Prostate gland (tissue), 2 donors: ENCODE results near the gene NAALAD2.

Experiments used
- POLR2A ChIP-seq: fragments of 450-650 bp; IDR thresholded peaks from one replicate; pipeline ENCODE4 v1.6.1; 2016; ENCODE audit warnings: antibody characterized with exemption, mild to moderate bottlenecking
- POLR2AphosphoS5 ChIP-seq: sonication (generic); formaldehyde crosslinking; IDR thresholded peaks from one replicate; pipeline ENCODE4 v1.6.1; 2017; ENCODE audit warnings: antibody characterized with exemption
- TF ChIP-seq, protein P1 (sequence below), 4 experiments: fragments of 200-600 bp in 2 of 4; fragments of 450-650 bp in 2 of 4; sonication (generic) in 2 of 4; IDR thresholded peaks; 1 replicate in 3 of 4; 2 replicates in 1 of 4; pipeline ENCODE4 v1.5.1; 2016 to 2019; ENCODE audit warnings: antibody characterized with exemption in 4 of 4, mild to moderate bottlenecking in 2 of 4, moderate library complexity in 2 of 4

DNA sequence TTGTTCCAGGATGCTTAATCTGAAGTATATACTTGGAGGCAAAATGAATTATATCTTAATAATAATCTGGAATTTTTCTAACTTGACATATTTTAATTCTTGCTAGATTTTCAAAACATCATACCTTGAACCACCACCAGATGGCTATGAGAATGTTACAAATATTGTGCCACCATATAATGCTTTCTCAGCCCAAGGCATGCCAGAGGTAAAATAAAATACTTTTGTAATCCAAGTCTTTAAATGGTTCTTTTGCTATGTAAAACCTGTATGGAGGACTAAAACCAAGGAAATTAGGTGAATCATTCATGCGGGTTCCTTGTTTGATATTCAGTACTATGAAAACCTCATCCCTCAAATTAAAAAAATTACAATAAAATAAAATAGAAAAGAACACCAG, 14.4 kb downstream of the NAALAD2 start:
- TF ChIP-seq POLR2A = no peak
- TF ChIP-seq, protein P1, sequence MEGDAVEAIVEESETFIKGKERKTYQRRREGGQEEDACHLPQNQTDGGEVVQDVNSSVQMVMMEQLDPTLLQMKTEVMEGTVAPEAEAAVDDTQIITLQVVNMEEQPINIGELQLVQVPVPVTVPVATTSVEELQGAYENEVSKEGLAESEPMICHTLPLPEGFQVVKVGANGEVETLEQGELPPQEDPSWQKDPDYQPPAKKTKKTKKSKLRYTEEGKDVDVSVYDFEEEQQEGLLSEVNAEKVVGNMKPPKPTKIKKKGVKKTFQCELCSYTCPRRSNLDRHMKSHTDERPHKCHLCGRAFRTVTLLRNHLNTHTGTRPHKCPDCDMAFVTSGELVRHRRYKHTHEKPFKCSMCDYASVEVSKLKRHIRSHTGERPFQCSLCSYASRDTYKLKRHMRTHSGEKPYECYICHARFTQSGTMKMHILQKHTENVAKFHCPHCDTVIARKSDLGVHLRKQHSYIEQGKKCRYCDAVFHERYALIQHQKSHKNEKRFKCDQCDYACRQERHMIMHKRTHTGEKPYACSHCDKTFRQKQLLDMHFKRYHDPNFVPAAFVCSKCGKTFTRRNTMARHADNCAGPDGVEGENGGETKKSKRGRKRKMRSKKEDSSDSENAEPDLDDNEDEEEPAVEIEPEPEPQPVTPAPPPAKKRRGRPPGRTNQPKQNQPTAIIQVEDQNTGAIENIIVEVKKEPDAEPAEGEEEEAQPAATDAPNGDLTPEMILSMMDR (IDR thresholded peaks at IDR 0.05) = no peak
- no peak for TF ChIP-seq POLR2AphosphoS5
